Muscle layer of duodenum (tissue), 2 donors: Measurements from ENCODE around the gene GOLGA8H.
"Not testable (repeated sequence)": the region's sequence is repeated elsewhere in the genome, so short reads cannot be mapped to it uniquely, and the experiment has no call there.

ENCODE experiments used
- H3K27ac ChIP-seq: one replicate; pipeline ENCODE4 v1.7.0; 2013; ENCODE audit warnings: mild to moderate bottlenecking, low read length
- H3K27me3 ChIP-seq: one replicate; pipeline ENCODE4 v1.7.0; 2013; ENCODE audit warnings: low read depth, mild to moderate bottlenecking, control low read depth, low read length
- H3K36me3 ChIP-seq, 2 donors: one replicate each; pipeline ENCODE4 v1.7.0; 2013; ENCODE audit warnings: low read length in 2 of 2, control low read depth in 1 of 2, mild to moderate bottlenecking in 1 of 2; ENCODE audit not compliant: insufficient read depth in 2 of 2, control insufficient read depth in 1 of 2
- H3K4me1 ChIP-seq, 2 donors: one replicate each; pipeline ENCODE4 v1.7.0; 2013; ENCODE audit warnings: low read length in 2 of 2, mild to moderate bottlenecking in 2 of 2, control low read depth in 1 of 2, moderate library complexity in 1 of 2; ENCODE audit not compliant: insufficient read depth in 2 of 2, control insufficient read depth in 1 of 2
- H3K4me3 ChIP-seq, 2 donors: one replicate each; pipeline ENCODE4 v1.7.0; 2013; ENCODE audit warnings: low read length in 2 of 2, low read depth in 1 of 2, mild to moderate bottlenecking in 1 of 2
- H3K9me3 ChIP-seq, 2 donors: one replicate each; pipeline ENCODE4 v1.7.0; 2013; ENCODE audit warnings: low read length in 2 of 2, control low read depth in 1 of 2, mild to moderate bottlenecking in 1 of 2; ENCODE audit not compliant: control insufficient read depth in 1 of 2
- donor health status: healthy.

The GOLGA8H gene

GRCh38 chr15:30603796-30604195, at the start of gene GOLGA8H:
TSS of gene GOLGA8H (plus strand) at chr15:30604028. CDS start at chr15:30604126, 98 bp downstream.
- H3K36me3 ChIP-seq, H3K4me1 ChIP-seq, H3K27ac ChIP-seq, H3K4me3 ChIP-seq, H3K27me3 ChIP-seq, H3K9me3 ChIP-seq: not testable (repeated sequence)

GRCh38 chr15:30566949-30567348, 36.9 kb upstream of the GOLGA8H start:
- H3K4me1 ChIP-seq, H3K27me3 ChIP-seq, H3K36me3 ChIP-seq, H3K9me3 ChIP-seq, H3K27ac ChIP-seq, H3K4me3 ChIP-seq: not testable (repeated sequence)

GRCh38 chr15:30573012-30573491, 30.8 kb upstream of the GOLGA8H start:
- not testable (repeated sequence) for H3K9me3 ChIP-seq, H3K27ac ChIP-seq, H3K27me3 ChIP-seq, H3K36me3 ChIP-seq, H3K4me1 ChIP-seq
- peak overlapping the region in 1 of 2 donors; percentile 40 for H3K4me3 ChIP-seq

- H3K27ac ChIP-seq, H3K27me3 ChIP-seq, H3K4me1 ChIP-seq, H3K4me3 ChIP-seq, H3K9me3 ChIP-seq, H3K36me3 ChIP-seq: not testable (repeated sequence)
Observed at GRCh38 chr15:30579394-30579970, 24.3 kb upstream of the GOLGA8H start.

GRCh38 chr15:30580716-30581115, 23.1 kb upstream of the GOLGA8H start:
- H3K27me3 ChIP-seq, H3K36me3 ChIP-seq, H3K27ac ChIP-seq, H3K4me3 ChIP-seq, H3K4me1 ChIP-seq, H3K9me3 ChIP-seq: not testable (repeated sequence)

GRCh38 chr15:30598953-30599352, 4.9 kb upstream of the GOLGA8H start:
- H3K9me3 ChIP-seq, H3K4me3 ChIP-seq, H3K4me1 ChIP-seq, H3K27me3 ChIP-seq, H3K36me3 ChIP-seq, H3K27ac ChIP-seq: not testable (repeated sequence)

GRCh38 chr15:30612271-30612670, 8.4 kb downstream of the GOLGA8H start:
- not testable (repeated sequence) for H3K27me3 ChIP-seq, H3K9me3 ChIP-seq, H3K27ac ChIP-seq, H3K36me3 ChIP-seq, H3K4me3 ChIP-seq, H3K4me1 ChIP-seq

- H3K4me1 ChIP-seq, H3K27ac ChIP-seq, H3K4me3 ChIP-seq, H3K27me3 ChIP-seq, H3K36me3 ChIP-seq, H3K9me3 ChIP-seq: not testable (repeated sequence)
Observed at GRCh38 chr15:30621342-30621741, 17.5 kb downstream of the GOLGA8H start.

- Histone ChIP-seq H3K4me3 (peak within 1 kb of the TSS; percentile 79 to 80), H3K27ac (peak within 1 kb of the TSS; percentile 87)
- not testable (repeated sequence) for H3K36me3 ChIP-seq, H3K27me3 ChIP-seq, H3K4me1 ChIP-seq, H3K9me3 ChIP-seq
Observed at GRCh38 chr15:30625436-30626193, 21.8 kb downstream of the GOLGA8H start, which contains the start of gene ARHGAP11B. TSS of gene ARHGAP11B (plus strand) at chr15:30626128.

GRCh38 chr15:30626194-30626565, 22.4 kb downstream of the GOLGA8H start:
- not testable (repeated sequence) for H3K27me3 ChIP-seq, H3K9me3 ChIP-seq, H3K4me1 ChIP-seq, H3K36me3 ChIP-seq, H3K27ac ChIP-seq
- peak overlapping the region; percentile 79 to 80 for H3K4me3 ChIP-seq

- peak overlapping the region; percentile 79 to 80 for H3K4me3 ChIP-seq
- H3K27me3 ChIP-seq, H3K4me1 ChIP-seq, H3K9me3 ChIP-seq, H3K36me3 ChIP-seq, H3K27ac ChIP-seq: not testable (repeated sequence)
Observed at GRCh38 chr15:30626632-30627031, 22.8 kb downstream of the GOLGA8H start.
